ENCODE measurements around the gene POU6F2.

- TF ChIP-seq, protein P1, sequence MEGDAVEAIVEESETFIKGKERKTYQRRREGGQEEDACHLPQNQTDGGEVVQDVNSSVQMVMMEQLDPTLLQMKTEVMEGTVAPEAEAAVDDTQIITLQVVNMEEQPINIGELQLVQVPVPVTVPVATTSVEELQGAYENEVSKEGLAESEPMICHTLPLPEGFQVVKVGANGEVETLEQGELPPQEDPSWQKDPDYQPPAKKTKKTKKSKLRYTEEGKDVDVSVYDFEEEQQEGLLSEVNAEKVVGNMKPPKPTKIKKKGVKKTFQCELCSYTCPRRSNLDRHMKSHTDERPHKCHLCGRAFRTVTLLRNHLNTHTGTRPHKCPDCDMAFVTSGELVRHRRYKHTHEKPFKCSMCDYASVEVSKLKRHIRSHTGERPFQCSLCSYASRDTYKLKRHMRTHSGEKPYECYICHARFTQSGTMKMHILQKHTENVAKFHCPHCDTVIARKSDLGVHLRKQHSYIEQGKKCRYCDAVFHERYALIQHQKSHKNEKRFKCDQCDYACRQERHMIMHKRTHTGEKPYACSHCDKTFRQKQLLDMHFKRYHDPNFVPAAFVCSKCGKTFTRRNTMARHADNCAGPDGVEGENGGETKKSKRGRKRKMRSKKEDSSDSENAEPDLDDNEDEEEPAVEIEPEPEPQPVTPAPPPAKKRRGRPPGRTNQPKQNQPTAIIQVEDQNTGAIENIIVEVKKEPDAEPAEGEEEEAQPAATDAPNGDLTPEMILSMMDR (IDR thresholded peaks at IDR 0.05; ENCODE audit: low read length) = no peak
- no peak for TF ChIP-seq EZH2 (optimal IDR thresholded peaks at IDR 0.05; ENCODE audit: low read depth, low read length)
Observed at GRCh38 chr7:39300276-39300675, 322.6 kb downstream of the POU6F2 start.
